Measurements from ENCODE around the gene DUSP16. TPM values are rescaled to one million over a fixed set of nuclear protein-coding genes. Genes with fewer than 3 reads are reported as not detected.

Gene DUSP16
- total and polyA plus RNA-seq, 3 donors from 2014 or later: 22.5 to 48.6 (median 42.1) TPM

DNA sequence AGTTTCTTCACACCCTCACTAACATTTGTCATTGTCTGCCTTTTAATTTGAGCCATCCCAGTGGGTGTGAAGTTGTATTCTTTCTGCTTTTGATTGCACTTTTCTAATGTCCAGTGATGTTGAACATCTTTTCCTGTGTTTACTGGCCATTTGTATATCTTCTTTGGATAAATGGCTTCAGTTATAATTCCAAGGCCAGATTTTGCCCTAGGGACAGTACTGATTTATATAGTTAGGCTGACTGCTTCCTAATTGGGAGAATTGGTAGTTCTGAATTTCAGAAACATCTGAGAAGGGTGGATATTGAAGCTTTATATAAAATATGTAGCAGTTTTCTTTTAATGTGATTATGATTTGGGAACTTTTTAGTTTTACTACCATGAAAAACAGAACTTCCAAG, 108.3 kb downstream of the DUSP16 start:
- H3K27ac ChIP-seq: peak overlapping the region in 1 of 2 donors; percentile 45
- no peak for DNase-seq
- peaks cover 4% of the 10 kb centered on the region for H3K4me1 ChIP-seq
- no peak overlapping the region for H3K4me3 ChIP-seq
- H3K9me3 ChIP-seq: no peaks in the 10 kb centered on the region
- no peaks in the 10 kb centered on the region for H3K36me3 ChIP-seq (ENCODE audit: low read depth, missing control alignments)
- no peaks in the 10 kb centered on the region for H3K27me3 ChIP-seq
- intact Hi-C loops (cut with DNase I; ENCODE audit: low total_unique reads): no loop called here
- TF ChIP-seq, protein P1, sequence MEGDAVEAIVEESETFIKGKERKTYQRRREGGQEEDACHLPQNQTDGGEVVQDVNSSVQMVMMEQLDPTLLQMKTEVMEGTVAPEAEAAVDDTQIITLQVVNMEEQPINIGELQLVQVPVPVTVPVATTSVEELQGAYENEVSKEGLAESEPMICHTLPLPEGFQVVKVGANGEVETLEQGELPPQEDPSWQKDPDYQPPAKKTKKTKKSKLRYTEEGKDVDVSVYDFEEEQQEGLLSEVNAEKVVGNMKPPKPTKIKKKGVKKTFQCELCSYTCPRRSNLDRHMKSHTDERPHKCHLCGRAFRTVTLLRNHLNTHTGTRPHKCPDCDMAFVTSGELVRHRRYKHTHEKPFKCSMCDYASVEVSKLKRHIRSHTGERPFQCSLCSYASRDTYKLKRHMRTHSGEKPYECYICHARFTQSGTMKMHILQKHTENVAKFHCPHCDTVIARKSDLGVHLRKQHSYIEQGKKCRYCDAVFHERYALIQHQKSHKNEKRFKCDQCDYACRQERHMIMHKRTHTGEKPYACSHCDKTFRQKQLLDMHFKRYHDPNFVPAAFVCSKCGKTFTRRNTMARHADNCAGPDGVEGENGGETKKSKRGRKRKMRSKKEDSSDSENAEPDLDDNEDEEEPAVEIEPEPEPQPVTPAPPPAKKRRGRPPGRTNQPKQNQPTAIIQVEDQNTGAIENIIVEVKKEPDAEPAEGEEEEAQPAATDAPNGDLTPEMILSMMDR (IDR thresholded peaks at IDR 0.05): no peak
- TF ChIP-seq POLR2A (IDR thresholded peaks at IDR 0.05): no peak

DNA sequence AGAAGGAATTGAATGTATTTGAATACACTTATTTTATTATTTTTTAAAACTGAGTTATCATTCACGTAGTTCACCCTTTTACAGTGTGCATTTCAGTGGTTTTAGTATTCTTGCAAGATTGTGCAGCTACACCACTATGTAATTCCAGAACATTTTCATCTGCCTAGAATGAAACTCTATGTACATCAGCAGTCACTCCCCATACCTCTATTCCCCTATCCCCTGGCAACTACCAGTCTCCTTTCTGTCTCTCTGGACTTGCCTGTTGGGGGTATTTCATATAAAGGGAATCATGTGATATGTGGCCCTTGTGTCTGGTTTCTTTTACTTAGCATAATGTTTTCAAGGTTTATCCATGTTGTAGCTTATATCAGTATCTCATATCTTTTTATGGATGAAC, 109.0 kb downstream of the DUSP16 start:
- H3K27ac ChIP-seq: no peak overlapping the region
- no peaks in the 10 kb centered on the region for H3K36me3 ChIP-seq (ENCODE audit: low read depth, missing control alignments)
- no peaks in the 10 kb centered on the region for H3K27me3 ChIP-seq
- TF ChIP-seq POLR2A (IDR thresholded peaks at IDR 0.05): no peak
- TF ChIP-seq, protein P1 (IDR thresholded peaks at IDR 0.05): no peak
- peaks cover 4% of the 10 kb centered on the region for H3K4me1 ChIP-seq
- no peak for DNase-seq
- H3K9me3 ChIP-seq: no peaks in the 10 kb centered on the region
- intact Hi-C loops (cut with DNase I; ENCODE audit: low total_unique reads): no loop called here
- 92 to 100% methylated on average over 1 of the region's 1 CpG for WGBS, 2 donors
- H3K4me3 ChIP-seq: no peak overlapping the region

DNA sequence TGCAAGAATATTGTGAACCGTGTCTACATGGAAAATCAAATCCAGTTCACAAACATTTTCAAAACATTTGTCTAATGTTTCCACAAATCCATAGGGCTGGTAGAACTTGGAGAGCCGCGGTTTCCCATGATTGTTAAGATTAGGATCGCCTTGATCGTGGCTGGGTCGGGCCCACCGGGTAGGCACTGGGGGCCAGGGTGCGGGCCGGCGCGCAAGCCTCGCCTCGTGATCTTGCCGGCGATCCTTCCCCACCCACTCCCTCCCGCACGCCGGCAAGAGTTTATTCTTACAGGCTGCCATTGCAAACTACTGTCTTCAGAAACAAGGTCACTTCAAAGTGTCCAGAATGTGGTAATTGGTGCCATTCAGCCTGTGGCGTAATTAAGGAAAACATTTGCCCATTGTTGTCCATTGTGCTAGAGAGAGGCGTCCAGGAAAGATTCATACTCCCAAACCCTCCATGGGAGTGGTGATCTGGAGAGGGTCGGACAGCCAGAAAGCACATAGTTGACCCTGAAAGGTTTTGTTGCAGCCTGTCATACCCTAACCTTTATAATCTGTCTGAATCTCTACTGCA, 110.2 kb downstream of the DUSP16 start:
- Histone ChIP-seq H3K4me1 (peaks cover 4% of the 10 kb centered on the region), H3K4me3 (no peak overlapping the region), H3K27me3 (no peaks in the 10 kb centered on the region), H3K36me3 (ENCODE audit: low read depth, missing control alignments) (no peaks in the 10 kb centered on the region), H3K27ac (no peak overlapping the region), H3K9me3 (no peaks in the 10 kb centered on the region)
- DNase-seq: no peak
- intact Hi-C loops (cut with DNase I; ENCODE audit: low total_unique reads): no loop called here
- TF ChIP-seq, protein P1 (IDR thresholded peaks at IDR 0.05): no peak
- no peak for TF ChIP-seq POLR2A (IDR thresholded peaks at IDR 0.05)
- WGBS, 2 donors: 64 to 80% methylated on average over 18 to 21 of the region's 21 CpGs

DNA sequence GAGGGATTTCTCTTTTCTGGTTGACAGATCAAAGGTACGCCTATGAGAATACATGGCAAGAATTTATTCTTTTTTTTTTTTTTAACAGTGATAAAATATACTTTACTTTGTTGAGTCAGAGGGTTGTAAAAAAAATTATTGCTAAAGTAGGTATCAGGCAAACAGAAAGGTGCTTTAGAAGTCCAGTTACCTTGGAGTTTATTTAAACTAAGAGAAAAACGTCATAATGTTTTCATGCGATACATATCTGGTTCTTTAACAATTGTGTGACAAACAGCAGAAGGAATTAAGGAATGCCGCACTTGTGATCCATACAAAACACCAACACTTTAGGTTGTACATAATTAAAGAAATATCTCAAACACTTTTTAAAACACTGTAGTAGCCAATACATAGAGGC, 111.6 kb downstream of the DUSP16 start:
- intact Hi-C loops (cut with DNase I; ENCODE audit: low total_unique reads): no loop called here
- no peak overlapping the region for H3K27ac ChIP-seq
- H3K4me1 ChIP-seq: peaks cover 4% of the 10 kb centered on the region
- H3K4me3 ChIP-seq: no peak overlapping the region
- no peaks in the 10 kb centered on the region for H3K9me3 ChIP-seq
- H3K36me3 ChIP-seq (ENCODE audit: low read depth, missing control alignments): no peaks in the 10 kb centered on the region
- TF ChIP-seq, protein P1 (IDR thresholded peaks at IDR 0.05): no peak
- no peak for TF ChIP-seq POLR2A (IDR thresholded peaks at IDR 0.05)
- WGBS, 2 donors: 91 to 95% methylated on average over 4 of the region's 4 CpGs
- H3K27me3 ChIP-seq: no peaks in the 10 kb centered on the region
- DNase-seq: no peak

DNA sequence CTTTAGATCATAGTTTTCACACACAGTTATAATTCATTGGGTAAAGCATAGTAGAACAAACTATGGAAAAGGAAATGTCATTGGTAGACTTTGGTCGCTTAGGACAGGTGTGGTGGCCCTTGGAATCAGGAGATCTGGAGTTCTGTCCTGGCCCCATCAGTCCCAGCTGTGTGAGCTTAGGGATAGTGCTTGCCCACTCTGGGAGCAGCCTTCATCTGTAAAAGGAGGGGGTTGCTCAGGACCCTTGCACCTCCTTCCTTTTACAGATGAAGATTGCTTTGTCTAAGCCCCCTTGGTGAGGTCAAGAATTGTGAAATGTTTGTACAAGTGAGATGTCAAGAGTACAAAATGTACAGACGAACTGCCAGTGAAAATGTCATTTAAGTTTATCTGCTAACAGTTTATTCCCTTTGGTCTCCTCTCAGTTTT, 112.6 kb downstream of the DUSP16 start:
- 78 to 84% methylated on average over 2 of the region's 2 CpGs for WGBS, 2 donors
- peak overlapping the region; percentile 5 to 7 for H3K27ac ChIP-seq
- H3K27me3 ChIP-seq: no peaks in the 10 kb centered on the region
- no peak for DNase-seq
- H3K36me3 ChIP-seq (ENCODE audit: low read depth, missing control alignments): no peaks in the 10 kb centered on the region
- H3K4me1 ChIP-seq: peaks cover 4% of the 10 kb centered on the region
- intact Hi-C loops (cut with DNase I; ENCODE audit: low total_unique reads): no loop called here
- TF ChIP-seq POLR2A (IDR thresholded peaks at IDR 0.05): no peak
- TF ChIP-seq, protein P1 (IDR thresholded peaks at IDR 0.05): no peak
- no peaks in the 10 kb centered on the region for H3K9me3 ChIP-seq
- H3K4me3 ChIP-seq: no peak overlapping the region
